ENCODE data around the gene LRRC75A.
"Not testable (repeated sequence)": the region's sequence is repeated elsewhere in the genome, so short reads cannot be mapped to it uniquely, and the experiment has no call there.

LRRC75A gene

GRCh38 chr17:16406742-16407674, 85.0 kb downstream of the LRRC75A start:
- DNase-seq (ENCODE audit: low read depth), result peak; percentile 52
- Histone ChIP-seq H3K36me3 (ENCODE audit: control insufficient read depth, insufficient read depth, low read length, severe bottlenecking) (no peaks in the 10 kb centered on the region), H3K4me3 (ENCODE audit: low read length) (peak overlapping the region; percentile 79), H3K27me3 (replicated peaks; ENCODE audit: control insufficient read depth, insufficient read depth, low read length) (no peaks in the 10 kb centered on the region), H3K9me3 (ENCODE audit: control insufficient read depth, low read length) (no peaks in the 10 kb centered on the region), H3K4me1 (ENCODE audit: control insufficient read depth, insufficient read depth, low read length) (peaks cover 8% of the 10 kb centered on the region), H3K9ac (ENCODE audit: low read length) (peak overlapping the region; percentile 70)

GRCh38 chr17:16403847-16404246, 88.1 kb downstream of the LRRC75A start:
- not testable (repeated sequence) for H3K9me3 ChIP-seq (ENCODE audit: control insufficient read depth, low read length); H3K27me3 ChIP-seq (replicated peaks; ENCODE audit: control insufficient read depth, insufficient read depth, low read length); H3K4me3 ChIP-seq (ENCODE audit: low read length); H3K9ac ChIP-seq (ENCODE audit: low read length); DNase-seq (ENCODE audit: low read depth); H3K4me1 ChIP-seq (ENCODE audit: control insufficient read depth, insufficient read depth, low read length); H3K36me3 ChIP-seq (ENCODE audit: control insufficient read depth, insufficient read depth, low read length, severe bottlenecking)

- Histone ChIP-seq H3K9ac (ENCODE audit: low read length) (no peak overlapping the region), H3K27me3 (replicated peaks; ENCODE audit: control insufficient read depth, insufficient read depth, low read length) (no peaks in the 10 kb centered on the region), H3K4me1 (ENCODE audit: control insufficient read depth, insufficient read depth, low read length) (no peaks in the 10 kb centered on the region), H3K4me3 (ENCODE audit: low read length) (no peak overlapping the region), H3K36me3 (ENCODE audit: control insufficient read depth, insufficient read depth, low read length, severe bottlenecking) (no peaks in the 10 kb centered on the region), H3K9me3 (ENCODE audit: control insufficient read depth, low read length) (no peaks in the 10 kb centered on the region)
- DNase-seq (ENCODE audit: low read depth), result no peak
Observed at GRCh38 chr17:16398270-16399267, 93.4 kb downstream of the LRRC75A start.

GRCh38 chr17:16396693-16397092, 95.3 kb downstream of the LRRC75A start:
- not testable (repeated sequence) for H3K36me3 ChIP-seq (ENCODE audit: control insufficient read depth, insufficient read depth, low read length, severe bottlenecking); H3K4me1 ChIP-seq (ENCODE audit: control insufficient read depth, insufficient read depth, low read length); H3K27me3 ChIP-seq (replicated peaks; ENCODE audit: control insufficient read depth, insufficient read depth, low read length); H3K4me3 ChIP-seq (ENCODE audit: low read length); DNase-seq (ENCODE audit: low read depth); H3K9me3 ChIP-seq (ENCODE audit: control insufficient read depth, low read length); H3K9ac ChIP-seq (ENCODE audit: low read length)

GRCh38 chr17:16395887-16396286, 96.1 kb downstream of the LRRC75A start:
- not testable (repeated sequence) for H3K4me3 ChIP-seq (ENCODE audit: low read length); DNase-seq (ENCODE audit: low read depth); H3K27me3 ChIP-seq (replicated peaks; ENCODE audit: control insufficient read depth, insufficient read depth, low read length); H3K36me3 ChIP-seq (ENCODE audit: control insufficient read depth, insufficient read depth, low read length, severe bottlenecking); H3K9me3 ChIP-seq (ENCODE audit: control insufficient read depth, low read length); H3K4me1 ChIP-seq (ENCODE audit: control insufficient read depth, insufficient read depth, low read length); H3K9ac ChIP-seq (ENCODE audit: low read length)

- DNase-seq (ENCODE audit: low read depth); H3K36me3 ChIP-seq (ENCODE audit: control insufficient read depth, insufficient read depth, low read length, severe bottlenecking); H3K4me3 ChIP-seq (ENCODE audit: low read length); H3K4me1 ChIP-seq (ENCODE audit: control insufficient read depth, insufficient read depth, low read length); H3K9me3 ChIP-seq (ENCODE audit: control insufficient read depth, low read length); H3K27me3 ChIP-seq (replicated peaks; ENCODE audit: control insufficient read depth, insufficient read depth, low read length); H3K9ac ChIP-seq (ENCODE audit: low read length): not testable (repeated sequence)
Observed at GRCh38 chr17:16392491-16392890, 99.5 kb downstream of the LRRC75A start.
